Fibroblast of gingiva (primary cell): ENCODE measurements around the gene F12.
"Not testable (repeated sequence)": the region's sequence is repeated elsewhere in the genome, so short reads cannot be mapped to it uniquely, and the experiment has no call there.

Experiments used
- DNase-seq: peaks from one replicate; pipeline ENCODE4 v3.0.0-alpha.2; 2011; ENCODE audit warnings: low read depth

F12 gene

GRCh38 chr5:177386542-177386941, 22.8 kb downstream of the F12 start:
- DNase-seq: no peak

- no peak for DNase-seq
These were observed 23.6 kb downstream of the F12 start for GRCh38 chr5:177385720-177386119.

GRCh38 chr5:177384134-177384533, 25.2 kb downstream of the F12 start, which contains the start of gene SLC34A1:
TSS of gene SLC34A1 (plus strand) at chr5:177384434. CDS start at chr5:177385742, 1,308 bp downstream.
- DNase-seq: no peak

- no peak for DNase-seq
These were observed 26.2 kb downstream of the F12 start for GRCh38 chr5:177383181-177383580.

GRCh38 chr5:177382423-177383029, 26.8 kb downstream of the F12 start:
- peak; percentile 31 for DNase-seq

GRCh38 chr5:177380805-177381126, 28.6 kb downstream of the F12 start:
- DNase-seq: no peak

GRCh38 chr5:177378884-177379883, 30.2 kb downstream of the F12 start:
- DNase-seq: peak; percentile 21

GRCh38 chr5:177377851-177378776, 31.2 kb downstream of the F12 start:
- DNase-seq: no peak

- no peak for DNase-seq
These were observed 33.3 kb downstream of the F12 start for GRCh38 chr5:177376107-177376506.

GRCh38 chr5:177375516-177375915, 33.8 kb downstream of the F12 start:
- DNase-seq: not testable (repeated sequence)

GRCh38 chr5:177374211-177374610, 35.2 kb downstream of the F12 start:
- no peak for DNase-seq

GRCh38 chr5:177373806-177374205, 35.6 kb downstream of the F12 start:
- no peak for DNase-seq

GRCh38 chr5:177372910-177373309, 36.5 kb downstream of the F12 start:
- DNase-seq: no peak

GRCh38 chr5:177372034-177372896, 37.1 kb downstream of the F12 start:
- no peak for DNase-seq

- no peak for DNase-seq
These were observed 38.0 kb downstream of the F12 start for GRCh38 chr5:177371120-177372033.

- DNase-seq: peak; percentile 85
These were observed 38.8 kb downstream of the F12 start for GRCh38 chr5:177370488-177371119.

GRCh38 chr5:177369645-177370440, 39.5 kb downstream of the F12 start:
- no peak for DNase-seq

- DNase-seq: no peak
These were observed 40.3 kb downstream of the F12 start for GRCh38 chr5:177368869-177369644.
